Measurements from ENCODE around the gene FBLN2. TPM values are rescaled to one million over a fixed set of nuclear protein-coding genes. Genes with fewer than 3 reads are reported as not detected.

The FBLN2 gene
- total RNA-seq, 1 donor from 2014 or later, result 323 TPM

- intact Hi-C loops (cut with DNase I), result no loop called here
- TF ChIP-seq CTCF (IDR thresholded peaks at IDR 0.05), result no peak
- H3K9me3 ChIP-seq, result no peaks in the 10 kb centered on the region
- no peak for DNase-seq (ENCODE audit: low spot score in 2 of 2)
- no peaks in the 10 kb centered on the region for H3K4me1 ChIP-seq
- no peaks in the 10 kb centered on the region for H3K27me3 ChIP-seq
- H3K36me3 ChIP-seq, result no peaks in the 10 kb centered on the region
- no peak overlapping the region for H3K4me3 ChIP-seq
- H3K27ac ChIP-seq, result no peak overlapping the region
Observed at GRCh38 chr3:13575459-13576061, 26.6 kb downstream of the FBLN2 start.

- Histone ChIP-seq H3K4me3 (no peak overlapping the region), H3K27me3 (no peaks in the 10 kb centered on the region), H3K9me3 (no peaks in the 10 kb centered on the region), H3K36me3 (no peaks in the 10 kb centered on the region), H3K27ac (no peak overlapping the region), H3K4me1 (no peaks in the 10 kb centered on the region)
- intact Hi-C loops (cut with DNase I), result no loop called here
- no peak for DNase-seq (ENCODE audit: low spot score in 2 of 2)
- TF ChIP-seq CTCF (IDR thresholded peaks at IDR 0.05), result no peak
Observed at GRCh38 chr3:13577181-13578121, 28.5 kb downstream of the FBLN2 start.

GRCh38 chr3:13578251-13578650, 29.3 kb downstream of the FBLN2 start:
- TF ChIP-seq CTCF (IDR thresholded peaks at IDR 0.05), result no peak
- H3K36me3 ChIP-seq, result no peaks in the 10 kb centered on the region
- DNase-seq (ENCODE audit: low spot score in 2 of 2), result no peak
- H3K4me1 ChIP-seq, result no peaks in the 10 kb centered on the region
- no peaks in the 10 kb centered on the region for H3K9me3 ChIP-seq
- no peaks in the 10 kb centered on the region for H3K27me3 ChIP-seq
- no peak overlapping the region for H3K27ac ChIP-seq
- H3K4me3 ChIP-seq, result no peak overlapping the region
- intact Hi-C loops (cut with DNase I), result no loop called here

GRCh38 chr3:13579063-13579462, 30.1 kb downstream of the FBLN2 start:
- no peaks in the 10 kb centered on the region for H3K27me3 ChIP-seq
- H3K4me1 ChIP-seq, result no peaks in the 10 kb centered on the region
- H3K36me3 ChIP-seq, result no peaks in the 10 kb centered on the region
- H3K9me3 ChIP-seq, result no peaks in the 10 kb centered on the region
- no peak overlapping the region for H3K4me3 ChIP-seq
- intact Hi-C loops (cut with DNase I), result no loop called here
- no peak for TF ChIP-seq CTCF (IDR thresholded peaks at IDR 0.05)
- DNase-seq (ENCODE audit: low spot score in 2 of 2), result no peak
- H3K27ac ChIP-seq, result no peak overlapping the region

GRCh38 chr3:13580256-13581023, 31.5 kb downstream of the FBLN2 start:
- H3K9me3 ChIP-seq, result no peaks in the 10 kb centered on the region
- intact Hi-C loops (cut with DNase I), result no loop called here
- no peak overlapping the region for H3K4me3 ChIP-seq
- H3K4me1 ChIP-seq, result no peaks in the 10 kb centered on the region
- DNase-seq (ENCODE audit: low spot score in 2 of 2), result no peak
- H3K27me3 ChIP-seq, result no peaks in the 10 kb centered on the region
- H3K27ac ChIP-seq, result no peak overlapping the region
- H3K36me3 ChIP-seq, result no peaks in the 10 kb centered on the region
- TF ChIP-seq CTCF (IDR thresholded peaks at IDR 0.05), result no peak
